ENCODE measurements around the gene ANGPTL8.
A peak's percentile ranks its signal among the peaks of the same experiment; 100 is the strongest.

Gene ANGPTL8

DNA sequence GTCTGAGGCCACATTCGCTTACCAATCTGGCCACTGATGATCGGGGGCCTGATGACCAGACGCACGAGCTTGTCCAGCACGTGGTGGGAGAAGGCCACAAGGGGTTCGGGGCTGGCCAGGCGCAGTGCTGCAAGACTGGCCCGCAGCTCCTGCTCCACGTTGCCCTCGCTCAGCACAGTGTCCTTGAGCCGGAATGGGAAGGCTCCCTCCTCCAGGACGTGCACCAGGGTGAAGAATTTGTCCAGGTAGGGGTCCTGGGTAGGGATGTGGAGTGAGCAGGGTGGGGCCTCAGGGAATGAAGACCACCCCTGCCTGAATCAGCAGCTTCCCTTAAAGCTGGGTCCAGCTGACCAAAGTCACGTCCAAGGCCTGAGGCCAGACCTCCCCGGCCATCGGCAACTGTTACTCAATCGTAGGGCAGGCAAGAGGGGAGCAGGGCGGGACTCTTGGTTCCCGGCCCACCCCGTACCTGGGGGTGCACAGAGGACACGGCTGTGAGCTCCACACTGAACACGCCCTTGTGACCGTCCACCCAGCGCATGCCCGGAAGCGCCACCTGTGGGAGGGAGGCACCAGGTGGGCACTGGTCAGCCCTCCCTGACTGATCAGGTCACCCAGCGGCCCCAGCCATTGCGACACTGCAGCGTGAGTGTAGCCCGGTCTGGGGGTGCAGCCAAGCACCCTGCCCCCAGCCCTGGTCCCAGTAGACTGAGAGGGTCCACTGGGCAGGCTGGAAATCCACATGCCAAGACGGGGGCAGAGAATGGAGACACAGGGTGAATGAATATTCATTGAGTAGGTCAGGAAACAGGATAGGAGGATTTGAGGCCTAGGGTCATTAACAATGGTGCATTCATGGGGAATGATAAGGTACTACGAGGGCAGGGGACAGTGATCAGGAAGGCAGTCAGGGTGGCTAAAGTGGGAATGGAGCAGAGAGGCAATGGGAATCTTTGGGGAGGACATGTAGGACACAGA, 2.8 kb upstream of the ANGPTL8 start:
- DNase-seq (ENCODE audit: low read depth in 2 of 2) = no peak

DNA sequence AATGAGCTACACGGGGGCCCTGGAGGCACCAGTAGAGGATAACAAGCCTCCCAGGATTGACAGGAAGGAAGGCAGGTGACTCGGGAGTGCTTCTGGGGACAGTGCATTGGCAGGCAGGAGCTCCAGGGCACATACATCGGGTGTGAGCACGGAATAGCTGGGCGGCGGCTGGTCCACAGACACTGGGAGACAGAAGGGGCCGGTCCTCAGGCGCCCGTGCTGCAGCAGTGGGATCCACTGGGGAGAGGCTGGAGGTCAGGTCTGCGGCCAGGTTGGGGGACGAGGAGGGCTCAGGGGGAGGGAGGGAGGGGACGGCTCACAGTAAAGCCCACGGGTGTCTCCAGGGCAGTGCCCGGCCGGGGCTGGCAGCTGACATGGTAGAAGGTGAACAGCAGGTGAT, 2.1 kb upstream of the ANGPTL8 start:
- DNase-seq (ENCODE audit: low read depth in 2 of 2) = no peak

DNA sequence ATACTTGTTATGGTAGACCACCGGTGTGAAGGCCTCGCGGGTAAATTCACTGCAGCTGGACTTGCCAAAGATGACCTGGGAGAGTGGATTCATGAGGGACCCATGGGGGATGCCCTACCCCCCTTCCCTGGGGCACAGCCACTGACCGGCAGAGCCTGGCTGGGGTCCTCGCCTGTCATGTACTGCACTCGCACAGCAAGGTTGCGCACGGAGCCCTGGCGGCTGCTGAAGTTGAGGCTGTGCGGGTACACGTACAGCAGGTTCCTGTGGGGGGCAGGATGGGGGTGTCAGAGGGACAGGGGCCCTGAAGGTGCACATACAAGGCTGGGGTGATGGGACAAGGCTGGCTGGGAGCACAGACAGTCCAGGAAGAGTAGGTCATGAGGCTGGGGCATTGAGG, 1.4 kb upstream of the ANGPTL8 start:
- no peak for DNase-seq (ENCODE audit: low read depth in 2 of 2)

DNA sequence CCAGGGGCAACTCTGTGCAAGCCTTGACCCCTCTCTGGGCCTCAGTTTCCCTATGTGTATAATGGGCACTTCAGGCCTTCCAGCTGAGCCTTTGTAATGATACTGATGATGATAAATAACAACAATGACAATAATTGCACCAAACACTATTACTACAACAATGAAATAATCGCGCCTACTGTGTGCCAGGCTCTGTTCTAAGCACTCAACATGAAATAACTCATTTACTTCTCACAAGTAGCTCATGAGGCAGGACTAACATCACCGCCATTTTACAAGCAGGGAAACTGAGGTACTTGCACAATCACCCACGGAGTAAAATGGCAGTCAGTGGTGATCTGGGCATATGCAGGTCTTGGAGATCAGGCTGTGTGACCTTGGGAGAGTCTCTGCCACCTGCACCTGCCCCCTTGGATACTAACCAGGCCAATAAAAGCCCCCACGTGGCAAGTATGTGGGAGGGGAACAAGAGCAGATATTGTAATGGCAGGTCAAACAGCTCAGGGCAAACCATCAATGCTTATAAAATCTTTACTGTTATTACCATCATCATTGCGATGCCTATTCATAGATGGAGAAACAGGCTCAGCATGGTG, 540 bp upstream of the ANGPTL8 start:
- no peak for DNase-seq (ENCODE audit: low read depth in 2 of 2)

DNA sequence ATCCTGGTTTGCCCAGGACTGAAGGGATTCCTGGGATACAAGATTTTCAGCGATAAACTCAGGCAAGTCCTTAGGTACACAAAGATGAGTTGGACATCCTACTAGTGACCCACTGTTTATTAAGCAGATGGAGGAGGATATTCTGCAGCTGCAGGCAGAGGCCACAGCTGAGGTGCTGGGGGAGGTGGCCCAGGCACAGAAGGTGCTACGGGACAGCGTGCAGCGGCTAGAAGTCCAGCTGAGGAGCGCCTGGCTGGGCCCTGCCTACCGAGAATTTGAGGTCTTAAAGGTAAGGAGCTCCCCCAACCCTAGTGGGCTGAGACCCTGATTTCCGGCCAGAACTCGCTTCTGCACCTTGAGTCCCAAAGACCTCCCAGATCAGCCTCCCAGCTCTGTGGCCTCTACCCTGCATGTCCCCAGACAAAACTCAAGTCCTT, 607 bp downstream of the ANGPTL8 start:
- DNase-seq (ENCODE audit: low read depth in 2 of 2) = no peak

DNA sequence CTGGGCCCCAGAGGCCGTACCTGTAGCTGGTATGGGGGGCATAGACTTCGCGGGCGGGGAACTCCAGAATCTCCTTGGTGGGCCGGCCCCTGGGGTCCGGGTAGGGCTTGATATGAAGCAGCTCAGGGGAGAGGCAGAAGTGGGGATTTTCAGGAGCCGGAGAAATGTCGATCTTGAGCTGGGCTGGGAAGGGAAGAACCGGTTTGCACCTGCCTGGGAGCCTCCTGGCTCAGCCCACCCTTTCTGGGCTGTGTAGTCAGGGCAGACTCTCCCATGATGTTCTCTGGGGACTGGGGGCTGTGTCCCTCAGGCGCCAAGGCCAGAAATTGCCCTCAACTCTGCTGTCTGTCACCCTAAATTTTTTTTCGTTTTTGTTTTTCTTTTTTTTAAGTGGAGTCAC, 2.6 kb downstream of the ANGPTL8 start:
- DNase-seq (ENCODE audit: low read depth in 2 of 2) = no peak

DNA sequence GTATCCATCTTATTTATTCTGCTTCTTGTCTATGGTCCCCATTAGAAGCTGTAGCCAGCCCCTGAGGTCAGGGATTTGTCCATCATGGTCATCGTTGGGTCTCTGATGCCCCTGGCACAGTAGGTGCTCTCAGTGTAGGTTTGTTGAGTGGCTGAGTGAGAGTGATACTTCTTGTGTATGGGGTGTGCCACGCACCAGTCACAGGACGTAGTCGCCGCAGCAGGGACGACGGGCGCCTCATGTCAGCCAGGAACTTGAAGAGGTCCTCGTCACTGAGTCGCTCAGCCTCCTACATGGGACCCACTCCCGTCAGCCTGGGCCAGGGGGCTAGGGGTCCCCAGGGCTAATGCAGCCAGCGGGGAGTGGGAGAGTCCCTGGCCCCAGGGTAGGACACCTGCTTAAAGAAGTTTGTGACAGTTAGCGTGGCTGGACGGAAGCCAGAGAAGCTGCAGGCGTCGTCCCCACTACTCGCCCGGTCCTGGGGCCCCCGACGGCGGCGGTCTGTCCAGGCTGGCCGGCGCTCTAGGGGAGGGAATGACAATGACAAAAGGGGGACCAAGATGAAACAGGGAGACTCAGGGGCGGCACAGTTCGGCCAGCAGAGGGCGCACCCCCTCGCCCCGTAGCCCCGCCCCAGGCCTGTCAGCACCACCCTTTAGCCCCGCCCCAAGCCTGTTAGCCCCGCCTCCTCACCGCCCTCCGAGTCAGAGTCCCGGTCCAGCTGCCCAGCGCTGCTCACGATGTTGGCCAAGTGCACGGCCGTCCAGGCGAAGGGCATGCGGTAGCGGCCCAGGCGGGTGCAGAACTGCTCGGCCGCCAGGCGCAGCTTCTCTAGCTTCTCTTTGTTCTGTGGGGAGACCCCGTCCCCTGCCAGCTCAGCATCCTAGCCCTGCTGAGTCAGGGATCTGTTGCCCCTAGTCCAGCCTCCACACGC, 3.7 kb downstream of the ANGPTL8 start:
- peak; percentile 76 to 90 for DNase-seq (ENCODE audit: low read depth in 2 of 2)

DNA sequence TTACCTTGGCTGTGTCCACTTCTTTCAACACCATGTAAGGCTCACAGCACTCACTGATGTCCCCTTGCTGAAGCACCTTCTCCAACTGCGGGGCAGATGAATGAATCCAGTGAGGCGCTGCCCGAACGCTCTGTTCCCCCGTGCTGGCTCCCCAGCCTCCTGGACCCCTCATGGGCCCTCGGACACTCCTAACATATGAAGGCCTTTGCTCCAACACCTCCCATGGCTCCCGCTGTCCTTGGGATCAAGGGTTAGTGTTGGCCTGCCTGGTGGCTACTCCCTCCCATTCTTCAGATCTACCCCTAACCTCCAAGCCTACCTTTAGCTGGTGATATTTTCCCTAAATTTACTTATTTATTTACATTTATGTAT, 4.4 kb downstream of the ANGPTL8 start:
- DNase-seq (ENCODE audit: low read depth in 2 of 2) = no peak

DNA sequence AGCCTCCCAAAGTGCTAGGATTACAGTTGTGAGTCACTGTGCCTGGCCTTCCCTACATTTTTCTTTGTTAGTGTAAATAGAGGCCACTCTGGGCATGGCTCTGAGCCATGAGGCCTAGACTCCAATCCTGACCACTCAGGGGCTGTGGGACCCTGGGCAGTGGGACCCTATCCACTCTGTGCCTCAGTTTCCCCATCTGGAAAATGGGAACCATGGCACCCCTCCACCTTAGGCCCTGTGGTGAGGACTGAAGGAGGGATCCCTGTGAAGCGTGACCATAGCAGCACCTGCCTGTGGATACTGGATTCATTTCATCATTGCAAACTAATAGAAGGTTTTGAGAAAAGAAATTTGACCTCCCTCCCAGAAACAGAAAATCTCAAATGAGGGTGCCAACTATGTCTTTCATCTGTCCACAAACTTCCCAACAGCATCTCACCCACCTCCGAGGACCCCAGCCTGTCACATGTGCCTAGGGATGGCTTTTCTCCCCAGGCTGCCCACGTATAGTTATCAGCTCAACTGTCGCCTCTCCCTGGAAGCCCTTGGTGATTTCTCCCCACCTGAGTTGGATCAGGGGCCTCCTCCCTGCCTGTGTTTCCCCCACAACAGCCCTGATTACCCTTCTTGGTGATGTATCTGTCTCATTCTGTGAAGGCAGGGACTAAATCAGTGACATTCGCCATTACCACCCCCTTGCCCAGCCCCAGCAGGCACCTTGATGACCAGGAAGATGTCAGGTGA, 5.6 kb downstream of the ANGPTL8 start:
- DNase-seq (ENCODE audit: low read depth in 2 of 2) = no peak

DNA sequence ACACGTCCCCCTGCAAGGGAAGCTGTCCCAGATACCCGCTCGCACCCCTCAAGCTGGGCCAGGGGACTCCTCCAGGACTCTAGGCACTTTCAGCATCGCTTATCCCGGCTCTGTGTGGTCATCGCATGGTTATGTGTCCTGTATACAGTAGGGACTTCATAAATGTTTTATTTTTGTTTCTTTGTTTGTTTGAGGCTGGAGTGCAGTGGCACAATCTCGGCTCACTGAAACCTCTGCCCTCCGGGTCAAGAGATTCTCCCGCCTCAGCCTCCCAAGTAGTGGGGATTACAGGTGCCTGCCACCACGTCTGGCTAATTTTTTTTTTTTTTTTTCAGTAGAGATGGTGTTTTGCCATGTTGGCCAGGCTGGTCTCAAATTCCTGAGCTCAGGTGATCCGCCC, 7.5 kb downstream of the ANGPTL8 start:
- no peak for DNase-seq (ENCODE audit: low read depth in 2 of 2)

DNA sequence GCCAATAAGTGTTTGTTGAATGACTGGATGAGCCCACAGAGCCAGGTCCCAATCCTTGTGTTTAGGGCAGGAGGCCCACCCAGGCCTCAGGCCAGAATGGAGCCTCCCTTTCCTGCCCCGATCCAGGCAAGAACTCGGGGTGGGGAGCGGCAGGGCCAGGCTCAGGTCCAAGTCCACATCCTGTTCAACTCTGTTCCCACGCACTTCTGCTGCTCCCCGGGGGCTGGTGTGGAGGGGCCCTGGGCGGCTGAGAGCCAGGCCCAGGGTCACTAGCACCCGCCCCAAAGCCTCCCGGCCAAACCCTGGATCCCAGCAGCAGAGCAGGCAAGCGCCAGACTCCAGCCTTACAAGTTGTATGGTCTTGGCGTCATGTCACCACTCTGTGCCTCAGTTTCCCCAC, 8.0 kb downstream of the ANGPTL8 start:
- DNase-seq (ENCODE audit: low read depth in 2 of 2) = no peak

DNA sequence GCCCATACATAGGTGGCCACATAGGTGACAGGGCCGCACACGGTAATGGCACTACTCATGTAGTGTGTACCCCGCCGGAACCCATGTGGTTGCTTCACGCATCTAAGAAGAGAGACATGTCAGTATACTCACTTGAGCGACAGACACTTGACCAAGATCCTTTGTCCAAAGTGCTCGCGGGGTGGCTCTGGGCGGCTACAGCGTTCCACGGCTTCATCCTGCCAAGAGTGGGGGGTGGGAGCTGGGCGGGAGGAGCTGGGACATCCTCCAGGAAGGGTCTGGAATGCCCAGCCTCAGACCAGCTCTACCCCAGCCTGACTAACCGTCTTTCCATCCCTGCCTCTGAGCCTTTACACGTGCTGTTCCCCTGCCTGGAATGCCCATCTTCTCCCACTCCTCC, 8.5 kb downstream of the ANGPTL8 start:
- no peak for DNase-seq (ENCODE audit: low read depth in 2 of 2)

DNA sequence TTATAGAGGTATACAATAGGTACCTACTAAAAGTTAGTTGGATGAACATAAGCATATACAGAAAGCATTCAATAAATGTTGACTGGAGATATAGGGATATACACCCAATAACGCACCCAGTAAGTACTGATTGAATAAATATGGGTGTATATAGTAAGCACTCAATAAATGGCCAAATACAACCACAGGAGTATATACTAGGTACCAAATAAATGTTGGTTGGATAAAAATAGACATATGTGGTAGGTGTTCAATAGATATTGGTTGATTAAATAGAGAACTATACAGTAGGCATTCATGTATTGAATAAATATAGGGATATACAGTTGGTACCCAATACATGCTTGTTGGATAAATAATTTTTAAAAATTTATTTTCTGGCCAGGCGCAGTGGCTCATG, 9.4 kb downstream of the ANGPTL8 start:
- no peak for DNase-seq (ENCODE audit: low read depth in 2 of 2)

DNA sequence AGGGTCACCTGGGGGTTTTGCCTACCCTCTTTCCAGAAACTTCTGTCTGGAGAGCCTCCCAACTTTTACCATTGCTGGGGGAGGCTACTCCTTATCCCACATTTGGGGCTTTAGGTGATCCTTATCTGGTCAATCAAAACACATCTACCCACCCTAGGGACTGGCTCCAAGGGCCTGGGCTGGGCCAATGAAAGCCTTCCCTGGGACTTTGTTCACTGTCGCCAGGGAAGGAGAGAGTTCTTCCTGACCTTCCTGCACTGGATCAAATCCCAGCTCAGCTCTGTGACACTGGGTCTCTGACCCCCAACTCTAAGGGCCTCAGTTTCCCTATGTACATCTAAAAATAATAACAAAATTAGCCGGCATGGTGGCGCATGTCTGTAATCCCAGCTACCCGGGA, 11.8 kb downstream of the ANGPTL8 start:
- DNase-seq (ENCODE audit: low read depth in 2 of 2) = no peak

DNA sequence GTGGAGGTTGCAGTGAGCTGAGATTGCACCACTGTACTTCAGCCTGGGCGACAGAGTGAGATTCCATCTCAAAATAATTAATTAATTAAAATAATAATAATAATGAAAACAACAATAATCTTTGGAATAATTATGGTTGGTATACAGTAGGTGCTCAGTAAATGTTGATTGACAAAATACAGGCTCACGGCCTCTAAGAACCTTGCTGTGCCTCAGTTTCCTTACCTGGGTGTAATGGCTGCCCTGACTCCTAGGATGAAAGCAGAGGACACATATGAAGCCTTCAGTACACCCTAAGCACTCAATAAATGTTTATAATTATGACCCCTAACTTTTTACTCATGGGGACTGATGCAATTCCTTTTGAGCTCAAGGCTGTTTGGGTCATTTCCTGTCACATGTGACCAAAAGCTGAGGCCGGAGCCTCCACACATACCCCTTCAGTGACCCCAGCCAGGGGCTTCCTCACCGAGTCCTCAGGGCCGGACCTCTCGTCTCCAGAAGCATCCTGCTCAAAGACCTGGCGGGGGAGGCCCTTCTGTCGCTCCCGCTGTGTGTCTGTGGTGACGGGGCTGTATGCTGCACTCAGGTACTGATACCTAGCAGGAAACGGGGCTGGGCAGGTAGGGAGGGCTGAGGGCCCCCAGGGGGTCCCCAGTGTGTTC, 12.4 kb downstream of the ANGPTL8 start:
- DNase-seq (ENCODE audit: low read depth in 2 of 2) = no peak

DNA sequence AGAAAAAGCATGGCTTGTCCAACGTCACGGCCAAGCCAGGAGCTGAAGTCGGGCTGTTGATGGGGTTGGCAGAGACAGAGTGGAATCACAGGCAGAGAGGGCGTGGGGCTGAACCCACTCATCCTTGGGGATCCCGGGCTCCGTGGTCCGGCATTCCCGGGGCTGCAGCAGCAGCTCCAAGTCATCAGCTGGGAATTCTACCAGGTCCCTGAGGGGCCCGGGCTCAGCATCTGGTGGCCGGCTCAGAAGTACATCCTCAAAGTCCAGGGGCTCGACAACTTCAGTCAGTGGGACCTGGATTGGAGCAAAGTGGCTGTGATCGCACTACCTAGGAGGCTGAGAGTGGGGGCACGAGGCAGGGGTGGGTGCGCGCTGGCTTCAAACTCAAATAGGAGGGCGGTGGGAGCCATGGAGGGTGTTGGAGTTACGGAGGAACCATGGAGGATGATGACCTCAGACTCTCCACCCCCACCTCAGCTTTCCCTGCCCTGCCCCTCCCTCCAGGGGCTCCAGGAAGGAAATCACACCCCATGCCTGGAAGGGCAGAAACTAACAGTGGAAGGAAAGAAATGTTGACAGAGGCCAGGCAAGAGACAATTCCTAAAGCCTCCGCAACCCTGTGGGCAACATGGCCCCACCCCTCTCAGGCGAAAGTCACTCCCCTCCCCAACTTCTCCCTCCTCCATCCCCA, 13.4 kb downstream of the ANGPTL8 start:
- DNase-seq (ENCODE audit: low read depth in 2 of 2) = no peak

DNA sequence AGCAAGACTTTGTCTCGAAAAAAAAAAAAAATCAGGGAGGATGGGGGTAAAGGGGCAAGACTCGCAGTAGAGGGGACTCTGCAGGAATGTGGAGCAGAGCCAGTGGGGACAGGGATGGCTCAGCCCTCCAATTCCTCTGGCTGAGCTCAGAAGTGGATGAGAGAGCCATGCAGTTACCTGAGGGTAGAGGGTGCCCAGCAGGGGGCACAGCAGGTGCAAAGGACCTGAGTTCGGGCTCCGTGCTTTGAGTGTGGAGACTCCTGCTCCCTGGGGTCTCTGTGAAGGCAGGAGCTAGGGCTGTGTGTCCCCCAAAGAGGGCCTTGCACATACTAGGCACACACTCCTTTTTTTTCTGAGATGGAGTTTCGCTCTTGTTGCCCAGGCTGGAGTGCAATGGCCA, 15.2 kb downstream of the ANGPTL8 start:
- DNase-seq (ENCODE audit: low read depth in 2 of 2) = no peak

DNA sequence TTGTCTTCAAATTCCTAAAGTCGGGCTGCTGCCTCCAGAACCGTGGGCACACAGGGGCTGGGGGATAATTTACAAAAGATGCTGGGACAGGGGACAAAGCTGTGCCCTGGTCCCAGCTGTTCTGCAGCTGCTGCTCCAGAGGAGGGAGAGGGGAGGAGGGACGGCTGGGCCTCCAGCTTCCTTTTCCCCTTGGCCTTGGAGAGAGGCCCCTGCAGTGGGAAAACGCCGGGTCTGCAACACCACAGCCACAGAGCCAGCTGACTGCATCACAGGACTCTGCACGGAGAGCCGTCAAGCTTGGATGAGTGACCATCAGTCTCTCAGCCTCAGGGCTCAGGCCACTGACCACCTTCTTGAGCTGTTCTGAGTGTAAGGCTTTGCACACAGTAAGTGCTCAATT, 16.8 kb downstream of the ANGPTL8 start:
- no peak for DNase-seq (ENCODE audit: low read depth in 2 of 2)

DNA sequence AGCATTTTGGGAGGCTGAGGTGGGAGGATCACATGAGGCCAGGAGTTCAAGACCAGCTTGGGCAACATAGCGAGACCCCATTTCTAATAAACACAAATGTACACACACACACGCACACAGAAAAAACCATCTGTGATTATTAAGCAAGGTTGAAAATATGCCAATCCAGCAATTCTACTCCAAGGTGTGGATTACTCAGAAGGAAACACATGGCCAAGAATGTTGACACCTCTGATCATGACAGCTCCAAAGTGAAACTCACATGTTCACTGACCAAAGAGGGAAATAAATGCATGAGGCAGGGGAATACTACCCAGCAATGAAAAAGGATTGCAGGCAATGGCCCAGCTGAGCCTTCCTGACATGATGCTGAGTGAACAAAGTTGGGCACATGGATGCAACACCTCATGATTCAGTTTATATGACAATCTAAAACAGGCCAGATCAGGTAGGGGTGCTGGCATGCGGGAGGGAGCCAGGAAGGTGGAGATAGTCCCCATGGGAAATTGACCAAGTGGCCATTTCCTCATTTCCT, 18.5 kb downstream of the ANGPTL8 start:
- DNase-seq (ENCODE audit: low read depth in 2 of 2) = no peak

DNA sequence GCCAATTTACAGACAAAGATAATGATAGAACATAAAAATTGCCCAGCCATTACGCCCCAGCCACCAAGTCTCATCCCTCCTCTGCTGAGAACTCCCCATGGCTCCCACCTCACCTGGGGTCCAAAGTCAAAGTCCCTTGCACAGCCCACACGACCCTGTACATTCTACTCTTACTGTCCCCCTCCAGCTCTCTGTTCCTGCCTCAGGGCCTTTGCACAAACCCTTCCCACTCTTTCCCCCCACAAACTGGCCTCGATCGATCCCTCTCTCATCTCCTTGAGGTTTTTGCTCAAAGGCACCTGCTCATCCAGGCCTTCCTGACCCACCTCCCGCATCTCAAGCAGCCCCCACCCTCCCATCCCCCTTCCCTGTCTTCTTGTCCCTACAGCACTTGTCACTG, 21.6 kb downstream of the ANGPTL8 start:
- DNase-seq (ENCODE audit: low read depth in 2 of 2) = no peak

Measured in stimulated activated CD4-positive, alpha-beta T cell treated with anti-CD3 and anti-CD28 coated beads, Interleukin-1b, Interleukin-23, amount 100 ng/mL, for 4 hours (primary cell).